Activated gamma-delta T cell treated with Interleukin-2 at 50 U/mL for 16 hours (primary cell): ENCODE measurements around the gene MFF.

Experiments
- DNase-seq: peaks from one replicate; pipeline ENCODE4 v3.0.0-alpha.2; 2020

MFF gene, protein sequence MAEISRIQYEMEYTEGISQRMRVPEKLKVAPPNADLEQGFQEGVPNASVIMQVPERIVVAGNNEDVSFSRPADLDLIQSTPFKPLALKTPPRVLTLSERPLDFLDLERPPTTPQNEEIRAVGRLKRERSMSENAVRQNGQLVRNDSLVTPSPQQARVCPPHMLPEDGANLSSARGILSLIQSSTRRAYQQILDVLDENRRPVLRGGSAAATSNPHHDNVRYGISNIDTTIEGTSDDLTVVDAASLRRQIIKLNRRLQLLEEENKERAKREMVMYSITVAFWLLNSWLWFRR

DNA sequence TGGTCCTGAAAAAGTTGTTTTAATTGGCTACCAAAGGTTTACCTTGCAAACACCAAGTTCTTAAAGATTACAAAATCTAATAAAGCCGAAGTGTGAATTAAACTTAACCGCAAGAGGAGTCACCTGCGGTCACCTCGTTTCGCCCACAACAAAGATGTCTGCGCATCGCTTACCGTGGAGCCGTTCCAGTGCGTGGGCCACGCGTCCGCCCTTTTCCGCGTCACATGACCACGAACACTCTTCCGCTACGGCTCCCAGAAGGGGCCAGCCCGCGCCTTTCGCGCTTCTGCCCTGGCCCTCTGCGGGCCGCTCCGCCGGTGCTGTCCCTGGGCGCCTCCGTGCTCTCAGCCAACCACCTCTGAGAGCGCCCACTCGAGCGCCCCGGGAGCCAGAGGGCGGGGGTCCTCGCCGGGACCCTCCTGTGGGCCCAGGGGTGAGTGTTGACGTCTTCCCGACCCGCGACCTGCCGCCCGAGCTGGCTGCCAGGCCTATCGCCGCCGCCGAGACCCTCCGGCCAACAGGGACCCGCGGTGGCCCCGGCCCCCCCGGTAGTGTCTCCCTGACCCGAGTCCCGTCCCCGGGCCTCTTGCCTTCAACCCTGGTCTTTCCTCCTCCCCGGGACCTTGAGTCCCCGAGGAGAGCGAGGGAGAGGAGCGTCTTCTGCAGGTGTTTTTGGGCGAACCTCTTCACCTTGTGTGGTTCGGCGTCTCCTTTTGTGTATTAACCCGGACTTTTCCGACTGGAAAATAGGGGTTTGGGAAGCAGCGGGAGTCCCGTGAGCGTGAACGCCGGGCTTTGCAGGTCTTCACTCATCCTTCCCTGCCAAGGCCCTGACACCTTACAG is at the start of gene MFF:
Gene MFF, plus strand, starts transcription at position 257 of the 844 bp plus-strand sequence. CDS start 5,415 bp downstream, outside the sequence.
- DNase-seq = peak; percentile 89

DNA sequence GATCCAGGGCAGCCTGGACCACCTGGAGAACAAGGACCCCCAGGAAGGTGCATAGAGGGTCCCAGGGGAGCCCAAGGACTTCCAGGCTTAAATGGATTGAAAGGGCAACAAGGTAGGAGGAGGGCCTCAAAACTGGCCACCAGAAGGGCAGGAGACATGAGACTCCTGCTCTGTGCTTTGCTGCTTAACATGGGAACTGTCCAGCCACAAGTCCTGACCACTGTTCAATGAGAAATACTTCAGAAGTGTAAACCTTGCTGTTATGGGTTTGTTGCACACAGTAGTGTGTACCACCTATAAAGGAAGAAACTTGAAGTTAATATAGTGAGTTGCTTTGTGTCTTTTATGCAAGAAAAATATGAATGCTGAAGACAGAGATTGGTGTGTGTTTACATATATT is 44.2 kb upstream of the MFF start:
- no peak for DNase-seq

DNA sequence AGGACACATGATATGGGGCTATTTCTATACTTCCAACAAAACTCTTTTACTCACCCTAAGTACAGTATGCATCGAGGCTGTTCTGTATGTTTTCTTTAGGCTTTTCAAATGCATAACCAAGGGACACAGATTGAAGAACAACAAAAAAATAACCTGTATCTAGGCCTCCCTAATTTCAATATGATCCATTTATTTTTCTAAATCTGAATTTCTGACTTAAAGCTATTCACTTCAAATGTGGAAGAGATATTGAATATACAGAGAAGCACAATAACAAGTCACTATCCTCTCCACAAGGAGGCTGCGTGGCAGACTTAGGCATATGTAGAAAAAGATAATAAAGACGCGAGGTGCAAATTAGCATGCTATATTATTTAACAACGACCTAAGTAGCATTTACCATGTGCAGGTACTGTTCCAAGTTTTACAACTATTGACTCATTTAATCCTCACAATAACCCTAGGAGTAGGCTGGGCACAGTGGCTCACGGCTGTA is 39.3 kb upstream of the MFF start:
- no peak for DNase-seq

DNA sequence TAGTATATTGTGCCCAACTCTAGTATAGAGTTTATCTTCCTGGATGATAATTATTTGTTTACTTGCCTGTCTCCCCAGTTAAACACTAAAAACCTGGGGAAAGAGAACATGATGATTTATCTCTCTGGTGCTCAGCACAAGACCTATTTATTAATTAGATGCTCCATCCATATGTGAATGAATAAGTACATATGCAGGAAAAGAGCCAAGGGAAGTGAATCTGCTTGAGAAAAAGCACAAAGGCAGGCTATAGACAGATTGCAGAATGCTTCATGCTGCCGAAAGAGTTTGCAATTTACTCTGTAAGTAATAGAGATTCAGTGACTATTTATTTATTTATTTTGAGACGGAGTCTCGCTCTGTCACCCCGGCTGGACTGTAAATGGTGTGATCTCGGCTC is 37.3 kb upstream of the MFF start:
- no peak for DNase-seq

DNA sequence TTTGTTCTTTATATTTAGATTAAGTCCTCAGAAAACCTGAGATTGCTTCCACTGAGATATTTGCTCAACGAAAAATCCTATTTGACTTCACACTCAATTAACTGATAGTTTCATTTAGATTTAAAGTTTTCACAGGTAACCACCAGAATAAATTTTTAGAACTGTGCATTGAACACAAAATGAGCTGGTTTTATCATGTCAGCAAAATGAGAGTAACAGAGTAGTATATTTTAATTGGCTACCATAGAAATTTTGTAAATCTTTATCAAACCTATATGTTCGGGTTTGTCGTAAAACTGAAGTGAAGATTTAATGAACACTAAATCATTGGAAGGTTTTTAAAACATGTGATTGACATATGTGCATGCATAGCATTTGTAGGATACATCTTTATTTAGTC is 32.7 kb upstream of the MFF start:
- DNase-seq = no peak

DNA sequence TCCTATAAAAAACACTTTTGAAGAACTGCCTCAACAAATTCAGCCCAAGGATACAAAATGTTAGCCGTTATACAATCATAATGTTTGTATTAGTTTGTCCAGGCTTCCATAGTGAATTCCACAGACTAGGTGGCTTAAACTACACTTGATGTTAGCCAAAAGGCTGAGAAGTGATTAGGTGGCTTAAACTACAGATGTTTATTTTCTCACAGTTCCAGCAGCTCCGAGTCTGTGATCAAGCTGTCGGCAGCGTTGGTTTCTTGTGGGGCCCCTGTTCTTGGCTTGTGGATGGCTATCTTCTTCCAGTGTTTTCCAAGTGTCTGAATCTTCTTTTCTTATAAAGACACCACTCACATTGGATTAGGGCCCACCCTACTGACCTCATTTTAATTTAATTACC is 31.5 kb upstream of the MFF start:
- no peak for DNase-seq

DNA sequence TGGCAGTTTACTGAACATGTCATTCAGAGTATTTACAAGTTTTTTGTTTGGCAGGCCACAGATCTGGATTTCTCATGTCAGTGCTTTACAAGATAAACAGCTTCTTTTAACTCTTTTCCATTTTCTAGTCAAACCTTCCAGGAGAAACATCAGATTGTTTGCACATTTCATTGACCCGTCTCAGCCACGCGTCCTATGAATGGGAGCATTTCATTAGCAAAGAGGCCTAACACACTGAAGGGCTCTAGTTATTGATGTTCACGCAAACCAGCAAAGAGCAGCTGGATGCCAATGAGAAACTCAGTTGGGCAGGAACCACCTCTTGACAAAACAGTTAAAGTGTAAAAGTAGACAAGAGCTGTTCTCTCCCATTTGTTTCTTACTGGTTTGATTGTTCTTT is 29.2 kb upstream of the MFF start:
- DNase-seq = no peak

DNA sequence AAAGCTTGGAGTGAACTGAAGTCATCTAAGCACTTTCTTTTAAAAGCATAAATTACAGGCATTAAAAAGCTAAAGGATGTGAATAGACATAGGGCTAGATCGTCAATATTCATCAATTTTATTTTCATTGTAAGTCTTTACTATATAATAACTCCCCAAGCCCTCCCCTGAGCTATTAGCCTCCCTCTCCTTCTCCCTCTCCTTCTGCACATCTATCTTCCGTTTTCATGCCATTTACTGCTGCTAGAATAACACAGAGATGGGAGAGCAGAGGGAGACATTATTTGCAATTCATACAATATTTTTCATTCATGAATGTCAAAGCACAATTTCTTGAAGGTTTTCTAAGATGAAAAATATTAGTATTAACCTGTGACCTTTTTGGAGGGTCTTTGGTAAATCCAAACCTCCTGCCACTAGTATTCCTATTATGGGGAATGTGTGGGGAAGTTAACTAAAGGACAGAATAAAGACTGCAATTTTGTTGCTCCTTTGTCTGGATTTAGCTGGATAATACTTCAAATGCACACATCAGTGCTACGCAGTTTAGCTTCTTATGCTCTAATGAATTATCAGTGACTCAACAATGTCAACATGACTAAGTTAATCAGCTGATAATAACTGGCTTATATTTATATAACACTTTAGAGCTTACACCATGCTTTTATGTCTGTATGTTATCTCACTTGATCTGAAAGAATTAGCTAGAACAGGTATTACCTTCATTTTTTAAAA is 28.2 kb upstream of the MFF start:
- DNase-seq = no peak

DNA sequence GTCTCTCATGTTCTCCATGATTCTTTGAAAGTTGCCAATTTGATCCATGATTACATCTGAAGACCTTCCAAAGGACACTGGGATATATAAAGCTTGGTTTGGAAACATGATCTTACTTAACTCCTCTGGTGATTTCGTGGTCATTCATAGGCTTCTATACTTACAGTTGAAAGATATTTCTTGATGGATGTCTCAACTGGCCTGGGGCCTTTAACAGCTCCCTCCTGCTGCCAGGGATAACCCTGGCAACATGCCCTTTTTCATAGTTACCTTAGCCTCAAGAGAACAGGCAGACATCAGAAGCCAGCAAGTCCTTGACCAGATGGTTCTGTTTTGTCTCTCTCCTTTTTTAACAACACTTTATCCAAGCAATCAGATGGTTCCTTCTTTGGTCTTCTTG is 23.5 kb upstream of the MFF start:
- DNase-seq = no peak

DNA sequence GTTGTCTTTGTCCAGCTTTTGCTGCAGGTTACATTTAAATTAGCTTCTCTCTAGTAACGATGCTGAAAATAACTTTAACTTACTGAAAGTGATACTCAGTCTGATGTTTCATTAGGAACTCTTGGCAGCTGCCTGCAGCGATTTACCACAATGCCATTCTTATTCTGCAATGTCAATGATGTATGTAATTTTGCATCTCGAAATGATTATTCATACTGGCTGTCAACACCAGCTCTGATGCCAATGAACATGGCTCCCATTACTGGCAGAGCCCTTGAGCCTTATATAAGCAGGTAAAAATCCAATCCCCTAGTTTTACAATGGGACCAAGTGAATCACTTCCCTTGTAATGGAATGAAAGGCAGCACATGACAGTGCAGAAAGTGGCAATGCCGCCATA is 16.3 kb upstream of the MFF start:
- DNase-seq = no peak

DNA sequence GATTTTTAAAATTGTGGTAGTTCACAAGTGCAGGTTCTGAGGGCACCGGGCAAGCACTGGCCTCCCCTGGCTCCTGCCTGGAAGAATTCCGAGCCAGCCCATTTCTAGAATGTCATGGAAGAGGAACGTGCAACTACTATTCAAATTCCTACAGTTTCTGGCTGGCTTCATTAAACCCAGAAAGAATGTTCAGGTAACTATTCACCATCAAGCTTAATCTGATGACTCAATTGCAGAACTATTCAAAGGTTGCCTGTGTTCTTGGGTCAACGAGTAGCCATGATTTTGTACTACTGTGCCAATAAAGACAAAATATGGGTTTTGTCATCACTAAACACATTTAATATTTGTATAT is 14.3 kb upstream of the MFF start:
- no peak for DNase-seq

DNA sequence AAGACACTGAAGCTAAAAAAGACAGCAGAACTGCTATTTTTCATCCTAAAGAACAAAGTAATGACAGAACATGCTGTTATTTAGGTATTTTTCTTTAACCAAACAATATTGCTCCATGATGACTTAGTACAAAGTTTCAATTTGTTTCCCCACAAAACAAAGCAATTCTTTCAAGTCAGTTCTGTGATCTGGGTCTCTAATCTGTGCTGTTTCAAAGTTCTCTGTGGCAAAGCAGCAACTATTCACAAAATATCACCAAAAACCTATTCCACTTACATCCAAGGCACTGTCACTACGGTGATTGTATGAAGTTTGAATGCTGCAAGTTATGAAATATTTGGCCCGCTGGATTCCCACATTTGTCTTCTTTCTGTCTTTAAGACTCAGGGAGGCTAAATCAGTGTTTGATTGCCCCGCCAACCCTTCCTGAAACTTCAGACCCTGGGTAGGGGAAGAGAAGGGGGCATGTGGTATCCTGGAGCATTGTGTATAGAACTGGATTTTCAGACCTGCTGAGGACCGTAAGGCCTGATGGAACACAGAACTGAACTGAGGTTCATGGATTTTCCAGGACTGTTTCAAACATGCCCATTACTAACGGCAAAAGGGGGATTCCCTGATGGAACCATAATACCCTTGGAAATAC is 13.1 kb upstream of the MFF start:
- no peak for DNase-seq

DNA sequence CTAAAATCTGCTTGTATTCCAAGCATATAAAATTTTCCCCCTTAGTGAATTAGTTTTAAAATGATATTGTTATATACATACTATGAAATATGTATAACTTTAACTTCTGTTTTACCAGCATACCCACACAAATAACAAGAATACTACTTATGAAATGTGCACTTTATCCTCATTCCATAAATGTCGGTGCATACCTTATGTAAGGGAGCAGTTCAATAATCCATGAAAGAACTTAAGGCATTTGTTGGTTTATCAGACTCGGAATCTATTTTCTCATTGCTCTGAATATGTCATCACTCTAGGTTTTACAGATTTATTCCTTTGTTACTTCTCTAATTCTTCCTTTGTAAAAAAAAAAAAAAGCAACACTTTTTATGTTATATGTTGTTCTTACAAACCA is 12.5 kb upstream of the MFF start:
- DNase-seq = no peak

DNA sequence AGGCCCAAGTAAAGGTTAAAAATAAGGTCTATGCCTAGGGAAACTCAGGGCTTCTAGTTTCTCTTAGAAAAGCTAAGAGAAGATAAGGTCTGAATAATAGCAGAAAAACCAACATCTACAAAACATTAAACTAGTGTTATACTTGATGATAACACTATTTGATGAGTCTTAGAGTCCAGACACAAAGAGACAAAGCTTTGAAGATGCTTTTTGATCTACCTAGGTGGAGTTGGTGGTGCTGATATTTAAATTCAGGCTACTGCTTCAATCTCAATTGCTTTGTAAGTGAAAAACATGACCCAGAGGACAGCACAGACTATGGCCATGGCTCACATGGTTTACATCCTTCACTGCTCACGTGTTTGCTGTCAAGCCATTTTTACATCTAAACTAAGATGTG is 11.7 kb upstream of the MFF start:
- DNase-seq = no peak

DNA sequence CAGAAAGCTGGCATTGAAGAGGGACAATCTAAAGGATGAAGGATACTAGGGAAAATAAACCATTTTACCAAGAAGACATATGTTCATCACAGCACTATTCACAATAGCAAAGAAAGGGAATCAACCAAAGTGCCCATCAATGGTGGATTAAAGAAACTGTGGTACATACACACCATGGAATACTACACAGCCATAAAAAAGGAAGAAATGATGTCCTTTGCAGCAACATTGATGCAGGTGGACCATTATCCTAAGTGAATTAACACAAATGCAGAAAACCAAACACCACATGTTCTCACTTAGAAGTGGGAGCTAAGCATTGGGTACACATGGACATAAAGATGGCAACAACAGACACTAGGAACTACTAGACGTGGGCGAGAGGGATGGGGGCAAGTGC is 7.2 kb upstream of the MFF start:
- DNase-seq = no peak

DNA sequence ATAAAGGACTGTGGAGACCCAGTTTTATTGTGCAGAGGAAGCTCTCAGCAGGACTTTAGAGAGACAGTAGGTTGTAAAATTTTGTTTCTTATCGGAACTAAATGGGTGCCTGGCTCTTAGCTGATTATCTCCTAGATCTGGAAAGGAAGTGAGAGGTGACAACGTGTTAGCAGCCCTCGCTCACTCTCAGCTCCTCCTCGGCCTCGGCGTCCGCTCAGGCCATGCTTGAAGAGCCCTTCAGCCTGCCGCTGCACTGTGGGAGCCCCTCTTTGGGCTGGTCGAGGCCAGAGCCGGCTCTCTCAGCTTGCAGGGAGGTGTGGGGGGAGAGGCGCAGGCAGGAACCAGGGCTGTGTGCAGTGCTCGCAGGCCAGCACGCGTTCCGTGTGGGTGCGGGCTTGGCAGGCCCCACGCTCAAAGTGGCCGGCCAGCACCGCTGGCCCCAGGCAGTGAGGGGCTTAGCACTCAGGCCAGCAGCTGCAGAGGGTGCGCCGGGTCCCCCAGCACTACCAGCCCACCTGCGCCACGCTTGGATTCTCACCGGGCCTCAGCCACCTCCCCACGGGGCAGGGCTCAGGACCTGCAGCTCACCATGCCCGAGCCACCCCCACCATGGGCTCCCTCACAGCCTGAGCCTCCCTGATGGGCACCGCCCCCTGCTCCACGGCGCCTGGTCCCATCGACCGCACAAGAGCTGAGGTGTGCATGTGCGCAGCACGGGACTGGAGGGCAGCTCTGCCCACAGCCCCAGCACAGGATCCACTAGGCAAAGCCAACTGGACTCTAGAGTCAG is 4.6 kb upstream of the MFF start:
- DNase-seq = no peak

DNA sequence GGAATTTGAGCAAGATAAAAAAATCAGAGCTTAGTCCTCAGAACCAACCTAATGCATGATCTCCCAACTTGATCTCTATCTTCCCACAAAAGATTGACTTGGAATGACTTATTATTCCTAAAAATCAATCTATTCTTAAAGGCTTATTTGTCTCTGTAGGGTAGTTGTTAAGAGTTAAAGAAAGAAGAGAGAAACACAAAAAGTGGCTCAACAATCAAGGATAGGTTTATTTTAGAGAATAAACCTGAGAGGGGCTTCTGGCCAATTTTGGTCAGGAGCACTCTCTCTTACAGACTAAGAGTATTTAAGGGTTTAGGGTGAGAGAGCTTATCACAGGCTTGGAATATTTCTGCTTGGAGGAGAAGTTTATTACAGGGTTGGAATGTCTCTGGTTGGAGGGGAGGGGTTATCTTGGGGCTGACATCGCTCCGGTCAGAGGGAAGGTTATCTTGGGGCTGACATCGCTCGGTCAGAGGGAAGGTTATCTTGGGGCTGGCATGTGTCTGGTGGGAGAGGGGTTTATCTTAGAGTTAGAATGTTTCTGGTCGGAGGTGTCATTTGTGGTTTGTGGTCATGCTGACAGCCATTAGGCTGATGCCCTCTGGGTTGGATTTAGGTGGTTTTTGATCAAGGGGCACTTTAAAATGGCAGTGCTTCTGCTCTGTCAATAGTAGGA is 2.4 kb upstream of the MFF start:
- DNase-seq = no peak

DNA sequence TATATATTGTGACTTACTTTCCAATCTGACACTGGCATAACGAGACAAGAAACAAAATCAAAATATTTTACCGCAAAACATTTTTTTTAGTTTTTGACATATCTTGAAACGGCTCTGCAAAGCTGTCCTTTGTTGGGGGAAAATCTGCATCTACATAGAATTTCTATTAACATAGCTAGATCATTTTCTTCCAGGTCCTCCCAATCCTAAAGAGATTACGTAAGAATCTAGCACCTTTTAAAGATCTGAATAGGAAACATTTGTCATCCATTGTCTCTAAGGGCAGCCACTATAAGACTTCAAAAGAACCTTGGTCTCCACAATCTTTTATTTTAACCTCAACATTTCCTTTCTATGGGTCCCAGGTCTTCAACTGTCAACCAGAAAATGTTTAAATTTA is 1.2 kb upstream of the MFF start:
- no peak for DNase-seq

DNA sequence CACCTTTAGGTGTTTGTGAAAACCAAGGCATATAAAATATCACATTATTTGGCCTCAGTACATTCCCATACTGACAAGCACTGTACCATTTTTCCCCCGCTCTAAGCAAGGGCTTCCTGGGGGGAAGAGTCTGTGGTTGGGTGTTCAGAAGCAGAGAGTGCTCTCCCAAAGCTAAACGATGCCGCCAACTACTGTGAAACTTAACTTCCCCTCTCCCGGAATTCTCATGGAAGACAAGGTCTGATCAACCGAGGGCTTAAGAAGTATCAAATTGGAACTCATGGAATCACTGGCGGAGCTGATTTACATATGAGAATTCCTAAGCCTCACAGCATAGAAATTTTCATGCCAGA is 433 bp upstream of the MFF start:
- DNase-seq = no peak

DNA sequence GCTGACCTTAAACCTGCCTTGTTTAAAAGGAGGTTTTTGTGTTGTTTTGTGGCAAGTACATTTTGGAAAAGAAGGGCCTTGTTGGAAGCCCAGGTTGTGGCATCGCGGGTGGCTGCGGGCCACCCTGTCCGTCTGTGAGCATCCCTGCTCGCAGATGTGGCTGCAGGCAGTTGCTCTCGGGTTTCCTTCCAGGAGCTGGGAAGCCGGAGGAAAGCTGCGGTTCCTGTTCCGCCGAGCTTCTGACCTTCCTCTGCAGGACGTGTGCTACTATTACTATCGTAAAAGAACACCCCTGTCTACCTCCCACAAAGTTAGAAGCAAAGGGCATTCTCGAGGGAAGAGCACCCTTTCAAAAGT is 766 bp downstream of the MFF start:
- peak; percentile 6 for DNase-seq

DNA sequence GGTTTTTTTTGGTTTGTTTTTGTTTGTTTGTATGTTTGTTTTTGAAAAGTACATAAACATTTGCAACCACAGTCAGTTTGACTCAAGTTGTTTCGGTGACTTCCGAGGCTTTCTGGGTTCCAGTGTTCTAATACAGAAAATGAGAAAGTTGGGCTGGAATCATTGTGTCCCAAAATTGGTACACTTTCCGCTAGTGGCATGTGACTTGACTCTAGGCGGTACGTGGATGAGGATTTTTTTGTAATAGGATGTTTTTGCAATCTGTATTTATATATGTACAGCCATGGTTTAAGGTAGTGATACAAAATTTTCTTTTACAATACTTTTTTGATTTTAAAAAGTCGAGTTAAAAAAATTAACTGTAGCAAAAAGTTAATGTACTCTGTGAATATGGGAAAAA is 1.7 kb downstream of the MFF start:
- DNase-seq = no peak

DNA sequence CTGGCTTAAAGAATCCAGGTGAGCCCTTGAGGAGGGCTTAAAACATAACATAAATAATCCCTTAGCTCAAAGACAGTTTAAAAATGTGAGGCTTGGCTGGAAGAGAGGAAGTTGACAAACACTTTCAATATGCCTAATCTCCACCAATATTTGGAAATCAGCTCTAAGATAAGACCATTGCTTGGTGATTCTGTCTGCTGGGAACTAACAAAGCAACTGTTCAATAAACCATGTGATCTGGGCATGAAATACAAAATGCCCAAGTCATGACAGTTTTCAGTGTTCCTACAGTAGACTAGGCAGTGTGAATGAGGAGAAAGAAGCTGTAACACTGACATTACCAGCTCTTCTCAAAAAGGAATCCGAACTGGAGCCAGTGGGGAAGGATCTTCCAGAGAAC is 10.7 kb downstream of the MFF start:
- DNase-seq = no peak
